Inflammatory macrophage (primary cell): ENCODE data around the gene SLC2A10.
A peak's percentile ranks its signal among the peaks of the same experiment; 100 is the strongest.

Experiments
- DNase-seq, 2 donors: peaks; one replicate each; pipeline ENCODE4 v3.0.0-alpha.2; 2020 to 2022

The SLC2A10 gene

GRCh38 chr20:46739431-46740213 is 30.2 kb downstream of the SLC2A10 start:
- no peak for DNase-seq

DNA sequence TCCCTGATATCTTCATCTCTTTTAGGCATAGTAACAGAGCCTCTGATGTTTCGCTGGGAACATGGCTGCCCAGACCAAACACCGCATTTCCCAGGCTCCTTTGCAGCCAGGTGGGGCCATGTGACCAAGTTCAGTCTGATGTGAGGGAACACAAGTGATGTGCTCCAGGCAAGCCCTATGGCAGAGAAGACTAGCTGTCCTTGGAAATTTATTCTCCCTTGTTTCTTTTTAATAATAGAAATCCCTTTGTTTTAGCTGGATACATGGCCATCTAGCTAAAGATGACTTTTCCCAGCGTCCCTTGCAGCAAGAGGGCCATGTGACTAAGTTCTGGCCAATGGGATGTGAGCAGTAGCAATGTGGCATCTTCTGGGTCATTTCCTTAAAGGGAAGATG is 30.8 kb downstream of the SLC2A10 start:
- DNase-seq: no peak

- DNase-seq: no peak
Observed at GRCh38 chr20:46741924-46742668, 32.6 kb downstream of the SLC2A10 start.

DNA sequence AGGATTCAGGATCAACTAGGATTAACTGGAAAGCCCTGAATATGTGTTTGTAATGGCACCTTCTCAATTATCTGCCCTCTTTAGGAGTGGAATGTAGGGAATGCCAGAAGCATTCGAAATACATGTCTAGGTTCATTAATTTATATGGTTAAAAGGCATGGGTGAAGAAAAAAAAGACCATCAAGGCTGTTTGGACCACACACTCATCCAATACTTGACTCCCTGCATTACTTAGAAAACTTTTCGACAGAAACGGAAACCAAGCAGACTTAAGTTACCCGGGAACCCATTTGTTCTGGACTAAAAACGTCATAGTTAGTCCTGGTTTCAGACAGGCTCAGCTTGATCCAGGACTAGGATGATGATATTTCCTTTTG is 33.2 kb downstream of the SLC2A10 start:
- DNase-seq: no peak

- no peak for DNase-seq
Observed at GRCh38 chr20:46743088-46743487, 33.6 kb downstream of the SLC2A10 start.

DNA sequence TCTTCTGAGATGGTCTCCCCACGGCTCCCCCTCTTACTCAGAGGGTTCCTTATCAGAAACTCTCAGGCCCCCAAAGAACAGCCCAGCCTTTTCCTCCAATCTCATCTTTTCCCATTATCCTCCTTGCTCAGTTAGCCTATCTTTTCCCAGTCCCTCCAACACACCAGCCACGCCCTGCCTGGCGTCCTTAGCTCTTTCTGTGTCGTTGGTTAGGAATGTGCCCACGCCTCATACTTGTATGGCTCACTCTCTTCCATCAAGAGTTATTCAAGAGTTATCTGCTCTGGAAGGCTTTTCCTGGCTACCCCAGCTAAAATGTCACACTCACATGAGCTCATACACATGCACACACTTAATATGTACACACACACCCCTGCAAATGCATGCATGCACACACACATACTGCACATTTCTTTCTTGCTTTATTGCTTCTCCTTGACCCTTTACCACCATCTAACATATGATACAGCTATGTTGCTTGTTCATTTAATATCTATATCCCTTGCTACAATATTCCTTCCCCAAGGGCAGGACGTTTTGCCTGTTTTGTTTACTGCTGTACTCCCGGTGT is 37.6 kb downstream of the SLC2A10 start:
- no peak for DNase-seq

- DNase-seq: no peak
Observed at GRCh38 chr20:46749147-46749546, 39.7 kb downstream of the SLC2A10 start.

DNA sequence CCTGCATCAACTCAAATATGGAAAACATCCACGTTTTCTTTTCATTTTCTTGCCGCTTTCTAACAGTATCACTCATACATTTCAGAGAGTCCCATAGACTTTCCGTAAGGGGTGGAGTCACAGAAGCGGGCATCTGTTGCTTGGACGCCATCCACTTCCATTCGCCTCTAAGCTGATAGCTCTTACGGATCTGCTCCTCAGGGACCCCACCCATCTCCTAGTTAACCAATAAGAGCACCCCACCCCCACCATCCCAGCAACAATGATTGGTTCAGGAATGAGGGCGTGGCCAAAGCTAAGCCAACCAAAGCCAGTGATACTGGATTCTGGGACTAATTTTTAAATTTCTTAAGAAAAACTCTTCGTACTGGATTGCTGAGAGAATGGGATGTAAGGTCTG is 42.4 kb downstream of the SLC2A10 start:
- no peak for DNase-seq

DNA sequence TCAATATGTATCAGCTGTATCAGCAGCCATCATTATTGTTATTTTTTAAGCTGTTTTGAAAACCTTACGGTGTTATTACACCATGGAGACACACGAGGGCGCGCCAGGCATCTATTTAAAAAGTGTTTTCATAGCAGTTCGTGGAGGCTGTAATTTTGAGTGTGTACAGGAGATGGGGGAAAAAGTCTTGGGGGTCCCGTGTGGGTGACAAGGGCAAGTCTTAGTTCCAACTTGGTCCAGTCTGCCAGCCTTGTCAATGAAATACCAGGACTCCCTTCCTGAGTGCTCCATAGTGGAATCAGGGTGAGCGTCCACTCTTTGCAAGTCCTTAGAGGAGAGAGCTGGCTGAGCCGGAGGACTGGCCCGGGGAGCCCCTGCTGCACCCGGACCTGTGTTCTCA is 43.3 kb downstream of the SLC2A10 start:
- DNase-seq: peak; percentile 40 to 66

GRCh38 chr20:46755483-46756413 is 46.3 kb downstream of the SLC2A10 start:
- no peak for DNase-seq

DNA sequence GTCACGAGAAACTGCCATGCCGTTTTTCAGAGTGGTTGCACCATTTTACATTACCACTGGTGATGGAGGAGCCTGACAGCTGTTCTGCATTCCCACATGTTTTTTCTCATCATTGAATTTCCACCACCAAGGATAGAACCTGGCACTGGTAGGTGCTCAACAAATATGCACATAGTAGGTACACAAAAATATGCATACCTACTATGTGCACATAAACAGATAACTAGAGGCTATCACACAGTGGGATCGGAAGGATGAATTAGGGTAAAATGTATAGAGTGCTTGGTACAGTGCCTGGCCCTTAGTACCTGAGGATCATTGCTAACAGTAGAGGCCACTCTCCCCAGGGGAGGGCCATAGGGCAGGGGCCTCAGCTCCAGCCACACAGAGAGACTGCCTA is 47.0 kb downstream of the SLC2A10 start:
- no peak for DNase-seq

DNA sequence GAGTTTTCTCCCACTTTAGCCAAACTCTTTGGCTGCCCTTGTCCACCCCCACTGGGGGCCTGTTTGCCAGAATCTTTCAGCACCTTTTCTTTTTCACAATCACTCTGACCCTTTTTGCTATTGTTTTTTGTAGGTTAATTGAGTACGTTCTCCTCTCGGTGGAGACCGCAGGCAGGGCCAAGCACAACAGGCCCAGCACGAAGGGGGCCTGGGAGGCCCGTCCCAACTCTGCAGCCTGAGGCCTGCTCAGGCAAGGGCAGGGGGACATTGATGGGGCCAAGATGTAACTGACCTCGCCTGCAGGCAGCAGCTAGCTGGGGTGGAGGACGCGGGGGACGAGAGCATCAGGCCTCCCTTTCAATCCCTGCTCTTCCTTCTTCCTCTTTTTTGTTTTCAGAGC is 47.7 kb downstream of the SLC2A10 start:
- DNase-seq: no peak

DNA sequence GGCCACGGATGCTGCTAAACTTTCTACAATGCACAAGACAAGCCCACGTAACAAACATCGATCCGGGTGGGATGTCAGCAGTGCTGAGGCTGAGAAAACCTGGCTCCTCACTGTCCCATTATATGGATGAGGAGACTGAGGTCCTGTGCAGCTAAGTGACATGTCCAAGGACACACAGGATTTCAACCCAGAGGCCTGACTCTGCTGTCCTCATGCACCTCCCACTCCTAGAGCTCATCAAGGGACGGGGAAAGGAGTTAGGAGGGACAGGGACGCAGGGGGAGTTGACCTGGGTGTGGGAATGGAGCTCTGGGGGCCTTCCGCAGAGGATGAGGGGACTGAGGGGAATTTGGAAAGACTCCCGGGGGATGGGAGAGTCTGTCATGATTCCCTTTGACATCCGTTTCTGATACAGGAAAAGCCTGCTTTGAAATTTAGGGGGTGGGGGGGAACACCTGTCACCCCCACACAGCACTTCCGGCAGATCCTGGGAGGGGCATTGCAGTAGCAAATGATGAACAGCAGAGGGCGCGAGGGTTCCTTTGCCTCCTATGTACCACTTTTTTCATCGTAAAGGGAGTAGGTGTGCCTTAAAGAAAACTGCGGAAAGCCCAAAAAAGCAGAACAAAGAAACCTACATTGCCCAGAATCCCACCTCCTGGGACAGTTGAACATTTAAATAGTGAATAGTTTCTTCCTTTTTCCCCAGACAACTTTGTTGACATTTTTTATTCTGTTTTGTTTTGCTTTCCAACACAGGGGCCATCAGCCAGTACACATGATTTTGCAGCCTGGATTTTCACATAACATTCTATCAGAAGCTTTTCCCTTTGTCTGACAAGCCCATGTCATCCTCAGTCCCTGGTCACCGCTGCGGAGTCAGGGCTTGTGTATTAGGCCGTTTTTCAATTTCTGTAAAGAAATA is 48.6 kb downstream of the SLC2A10 start:
- peak; percentile 57 to 67 for DNase-seq

DNA sequence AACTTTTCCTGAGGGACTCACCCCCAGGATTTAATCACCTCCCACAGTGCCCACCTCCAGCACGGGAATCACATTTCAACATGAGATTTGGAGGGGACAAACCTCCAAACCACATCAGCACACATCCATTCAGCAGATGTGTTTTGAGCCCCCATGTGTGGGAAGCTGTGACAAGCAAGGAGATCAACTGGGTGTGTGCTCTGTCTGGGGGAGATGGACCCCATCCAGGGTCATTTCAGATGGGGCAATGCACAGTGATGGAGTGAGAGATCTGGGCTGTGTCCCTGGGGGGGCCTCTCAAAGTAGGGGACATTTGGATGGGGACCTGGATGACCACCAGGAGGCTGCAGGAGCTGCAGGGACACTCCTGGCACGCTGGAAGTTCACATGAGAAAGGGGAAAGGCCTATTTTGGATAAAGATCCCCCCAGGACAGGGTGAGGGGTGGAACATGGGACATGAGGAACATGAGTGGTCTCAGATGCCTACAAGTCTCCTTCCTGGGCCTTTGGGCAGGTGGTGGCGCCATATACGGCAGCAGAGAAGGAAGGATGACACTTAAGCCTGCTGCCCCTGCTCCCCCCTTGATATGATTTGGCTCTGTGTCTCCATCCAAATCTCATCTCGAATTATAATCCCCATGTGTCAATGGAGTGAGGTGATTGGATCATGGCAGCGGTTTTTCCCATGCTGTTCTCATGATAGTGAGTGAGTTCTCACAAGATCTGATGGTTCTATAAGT is 49.6 kb downstream of the SLC2A10 start:
- no peak for DNase-seq

GRCh38 chr20:46761566-46761965 is 52.1 kb downstream of the SLC2A10 start:
- no peak for DNase-seq

DNA sequence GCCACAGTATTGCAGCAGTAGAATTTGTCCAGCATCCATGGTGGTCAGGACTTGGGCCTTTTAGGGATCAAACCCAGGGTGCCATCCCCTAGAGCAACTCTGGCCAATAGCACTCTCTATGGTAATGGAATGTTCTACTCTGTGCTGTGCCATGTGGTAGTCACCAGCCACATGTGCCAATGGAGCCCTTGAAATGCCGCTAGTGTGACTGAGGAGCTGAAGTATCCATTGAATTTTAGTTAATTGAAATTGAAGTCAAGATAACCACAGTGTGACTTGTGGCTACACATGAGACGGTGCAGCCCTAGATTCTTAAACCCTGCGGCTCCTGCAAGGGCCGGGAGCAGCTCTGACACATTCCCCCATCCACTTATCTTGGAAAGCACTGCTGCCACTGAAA is 54.6 kb downstream of the SLC2A10 start:
- DNase-seq: no peak

GRCh38 chr20:46765506-46766120 is 56.2 kb downstream of the SLC2A10 start:
- DNase-seq: no peak

DNA sequence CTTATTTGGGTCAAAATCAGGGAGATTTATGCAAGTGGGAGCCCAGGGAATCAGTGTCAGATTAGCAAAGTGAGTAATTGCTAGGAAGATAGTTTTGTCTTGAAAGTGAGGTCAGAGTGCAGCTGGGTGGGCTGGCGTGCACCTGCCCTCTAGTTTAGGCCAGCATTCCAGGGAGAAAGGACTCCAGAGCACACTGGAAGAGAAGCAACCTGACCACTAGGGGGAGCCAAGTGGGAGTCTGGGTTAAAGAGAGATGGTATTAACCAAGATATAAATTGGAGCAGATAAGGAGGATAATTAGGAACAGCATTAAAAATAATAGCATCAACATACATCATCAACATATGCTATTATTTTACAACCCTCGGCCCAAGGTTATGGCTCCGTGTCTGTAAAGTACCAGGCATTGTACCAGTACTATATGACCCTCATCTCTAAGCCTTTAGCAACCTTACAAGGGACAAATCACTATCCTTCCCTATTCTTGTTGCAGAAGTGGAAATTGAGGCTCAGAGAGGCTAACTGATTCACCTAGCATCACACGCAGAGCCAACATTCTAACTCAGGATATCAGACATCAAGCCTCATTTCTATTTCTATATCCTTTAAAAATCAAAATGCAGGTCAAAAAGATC is 57.8 kb downstream of the SLC2A10 start:
- DNase-seq: peak; percentile 32 to 37

- DNase-seq: no peak
Observed at GRCh38 chr20:46770330-46771194, 61.1 kb downstream of the SLC2A10 start.
